Epidermal melanocyte (primary cell): ENCODE results near the gene ENKUR.

Experiments used
- DNase-seq: peaks from one replicate; pipeline ENCODE4 v3.0.0; 2011; ENCODE audit warnings: low spot score; ENCODE audit not compliant: insufficient read length

The ENKUR gene

GRCh38 chr10:24949616-24950015, 66.3 kb downstream of the ENKUR start:
- no peak for DNase-seq

DNA sequence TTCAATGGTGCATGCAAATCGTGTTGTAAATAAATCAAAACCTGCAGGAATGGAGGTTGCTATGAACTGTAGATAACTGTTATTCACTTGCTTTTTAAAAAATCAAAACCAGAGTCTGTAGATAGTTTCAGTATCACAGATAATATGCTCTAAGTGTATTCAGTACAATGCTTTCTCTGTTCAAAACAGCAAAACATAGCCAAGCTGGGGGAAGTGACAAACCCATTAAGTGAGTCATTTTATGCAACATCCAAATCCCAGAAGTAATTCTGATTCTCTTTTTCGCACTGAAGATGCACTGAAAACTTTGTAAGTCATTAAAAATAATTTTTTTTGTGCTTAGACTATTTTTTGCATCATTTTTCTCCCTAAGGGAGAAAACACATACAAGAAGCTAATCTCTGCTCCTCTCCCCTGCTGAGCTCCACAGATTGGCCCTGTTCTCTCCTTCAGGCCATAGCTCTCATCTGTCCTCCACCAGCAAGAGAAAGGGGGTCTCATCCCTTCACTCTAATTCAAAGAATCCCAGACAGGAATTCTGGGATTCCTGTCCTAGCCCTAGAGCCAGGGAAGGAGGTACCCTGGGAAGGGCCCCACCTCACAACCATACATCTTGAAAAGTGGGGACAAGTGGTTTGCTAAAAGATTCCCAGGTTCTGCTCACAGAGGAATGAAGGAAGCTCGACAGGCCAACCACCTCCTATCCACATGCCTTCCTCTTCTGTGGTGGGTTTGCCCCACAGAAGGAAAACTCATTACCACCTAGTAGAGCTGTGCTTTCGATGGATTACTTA, 68.5 kb downstream of the ENKUR start:
- peak; percentile 75 for DNase-seq

DNA sequence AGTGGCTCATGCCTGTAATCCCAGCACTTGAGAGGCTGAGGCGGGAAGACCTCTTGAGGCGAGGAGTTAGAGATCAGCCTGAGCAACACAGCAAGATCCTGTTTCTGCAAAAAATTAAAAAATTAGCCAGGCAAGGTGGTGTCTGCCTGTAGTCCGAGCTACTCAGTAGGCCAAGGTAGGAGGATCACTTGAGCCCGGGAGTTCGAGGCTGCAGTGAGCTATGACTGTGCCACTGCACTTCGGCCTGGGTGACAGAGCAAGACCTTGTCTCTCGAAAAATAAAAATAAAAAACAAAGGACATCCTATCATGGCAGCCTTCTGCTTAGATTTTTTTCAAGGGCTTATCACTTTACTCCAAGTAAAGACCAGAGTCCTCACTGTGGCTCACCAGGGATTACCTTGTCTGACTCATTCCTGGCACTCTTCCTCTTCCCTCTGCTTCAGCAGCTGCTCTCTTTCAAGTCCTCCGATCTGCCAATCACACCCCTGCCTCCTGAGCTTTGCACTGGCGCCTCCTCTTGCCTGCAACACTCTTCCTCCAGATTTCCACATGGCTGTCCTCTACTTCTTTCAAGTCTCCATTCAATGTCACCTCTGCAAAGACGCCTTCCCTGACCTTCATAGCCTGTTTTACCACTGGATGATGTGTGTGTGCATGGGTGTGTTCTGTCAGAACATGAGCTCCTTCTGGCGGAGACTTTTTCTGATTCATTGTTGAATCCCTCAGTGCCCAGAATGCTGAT, 71.3 kb downstream of the ENKUR start:
- DNase-seq = no peak

- DNase-seq = no peak
Observed at GRCh38 chr10:24938525-24938924, 77.4 kb downstream of the ENKUR start.

GRCh38 chr10:24938076-24938475, 77.9 kb downstream of the ENKUR start:
- DNase-seq = no peak

DNA sequence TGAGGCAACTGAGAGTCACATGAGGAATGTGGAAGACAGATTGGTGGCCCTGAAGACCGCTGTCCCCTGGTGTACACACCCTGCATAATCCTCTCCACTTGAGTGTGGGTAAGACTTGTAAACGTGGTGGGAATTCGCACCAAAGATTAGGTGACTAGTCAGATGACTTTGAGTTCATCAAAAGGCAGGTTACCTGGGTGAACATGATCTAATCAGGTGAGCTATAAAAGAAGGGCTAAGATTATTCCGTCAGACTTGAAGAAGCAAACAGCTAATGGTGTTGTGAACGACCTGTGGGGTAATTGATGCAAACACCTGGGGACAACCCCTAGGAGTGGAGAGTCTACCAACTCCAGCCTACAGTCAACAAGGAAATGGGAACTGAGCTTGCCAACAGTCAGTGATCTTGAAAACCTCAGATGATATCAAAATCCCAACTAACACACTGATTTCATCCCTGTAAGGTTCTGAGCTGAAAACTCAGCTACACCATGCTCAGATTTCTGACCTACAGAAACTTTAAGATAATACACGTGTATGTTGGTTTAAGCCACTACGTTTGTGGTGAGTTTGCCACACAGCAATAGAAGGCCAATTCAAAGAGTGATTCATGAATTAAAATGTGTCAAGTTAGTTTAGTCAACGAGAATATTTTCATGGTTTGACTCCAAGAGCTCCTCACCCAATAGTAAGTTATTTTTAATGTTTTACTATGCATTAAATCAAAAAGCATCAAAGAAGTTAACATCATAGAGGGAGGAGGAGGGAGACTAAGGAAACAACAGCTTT, 80.3 kb downstream of the ENKUR start:
- DNase-seq = no peak
